GM19240 (cell line): ENCODE data around the gene LDLRAD3.

Experiments
- DNase-seq: peaks from one replicate; pipeline ENCODE4 v3.0.0; 2011; ENCODE audit warnings: low spot score; ENCODE audit not compliant: insufficient read length

Gene LDLRAD3

GRCh38 chr11:36268337-36268985 lies 324.6 kb downstream of the LDLRAD3 start:
- no peak for DNase-seq

GRCh38 chr11:36270701-36271100 lies 326.8 kb downstream of the LDLRAD3 start:
- DNase-seq, result no peak

GRCh38 chr11:36271794-36272407 lies 328.0 kb downstream of the LDLRAD3 start:
- no peak for DNase-seq

- DNase-seq, result no peak
Measured at GRCh38 chr11:36273110-36273509, 329.2 kb downstream of the LDLRAD3 start.

- no peak for DNase-seq
Measured at GRCh38 chr11:36274414-36274813, 330.6 kb downstream of the LDLRAD3 start.

- DNase-seq, result no peak
Measured at GRCh38 chr11:36278531-36279282, 334.8 kb downstream of the LDLRAD3 start.

GRCh38 chr11:36280531-36280930 lies 336.7 kb downstream of the LDLRAD3 start:
- no peak for DNase-seq
